Hepatic stellate cell (primary cell): ENCODE measurements around the gene COL5A1.

Experiments used
- DNase-seq: peaks from one replicate; pipeline ENCODE4 v3.0.0; 2011; ENCODE audit warnings: low spot score

COL5A1 gene

DNA sequence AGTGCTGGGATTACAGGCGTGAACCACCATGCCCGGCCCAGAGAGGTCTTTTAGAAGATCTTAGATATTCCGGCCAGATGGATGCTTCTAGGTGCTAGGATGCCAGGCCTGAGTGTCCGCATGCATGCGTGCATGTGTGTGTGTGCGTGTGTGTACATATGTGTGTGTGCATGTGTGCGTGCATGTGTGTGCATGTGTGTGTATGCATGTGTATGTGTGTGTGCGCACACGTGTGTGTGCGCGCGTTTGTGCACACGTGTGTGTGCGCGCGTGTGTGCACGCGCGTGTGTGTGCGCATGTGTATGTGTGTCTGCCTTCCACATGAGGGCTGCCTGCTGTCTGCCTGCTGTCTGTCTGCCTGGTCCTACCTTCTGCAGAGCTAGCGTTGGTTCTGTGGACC is 151.0 kb downstream of the COL5A1 start:
- DNase-seq: no peak

DNA sequence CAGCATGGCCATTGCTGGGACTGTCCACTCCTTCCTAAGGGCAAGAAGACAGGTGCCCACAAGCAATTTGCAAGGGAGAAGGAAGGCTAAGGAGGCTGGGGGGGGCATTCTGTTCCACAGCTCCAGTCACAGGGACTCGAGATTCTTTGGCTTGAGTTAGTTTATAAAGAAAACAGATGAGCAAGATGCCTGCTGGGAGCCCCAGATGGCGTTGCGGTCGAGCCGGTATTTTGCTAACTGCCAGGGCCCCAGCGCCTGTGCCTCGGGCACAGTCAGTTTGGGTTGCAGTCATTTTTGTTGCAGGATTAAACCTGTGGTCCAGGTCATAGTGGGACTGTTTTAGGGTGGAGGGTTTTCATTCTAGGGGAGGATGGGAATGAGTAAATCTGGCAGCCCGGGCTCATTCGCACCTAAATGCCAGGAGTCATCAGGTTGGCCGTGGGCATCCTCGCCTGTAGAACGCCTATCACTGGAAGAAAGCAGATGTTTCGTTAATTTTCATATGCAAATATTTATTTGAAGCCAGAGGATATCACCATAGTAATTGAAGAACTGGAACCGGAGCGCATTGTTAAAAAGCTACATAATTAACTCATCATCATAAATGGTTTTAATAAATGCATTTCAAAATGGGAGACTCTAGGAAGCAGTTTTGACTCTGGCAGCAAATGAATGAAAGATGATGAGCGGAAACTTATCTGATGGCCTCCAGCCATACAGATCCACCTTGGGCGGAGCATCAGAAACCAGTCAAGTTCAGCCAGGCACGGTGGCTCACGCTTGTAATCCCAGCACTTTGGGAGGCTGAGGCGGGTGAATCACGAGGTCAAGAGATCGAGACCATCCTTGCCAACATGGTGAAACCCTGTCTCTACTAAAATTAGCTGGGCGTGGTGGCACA is 151.9 kb downstream of the COL5A1 start:
- no peak for DNase-seq

DNA sequence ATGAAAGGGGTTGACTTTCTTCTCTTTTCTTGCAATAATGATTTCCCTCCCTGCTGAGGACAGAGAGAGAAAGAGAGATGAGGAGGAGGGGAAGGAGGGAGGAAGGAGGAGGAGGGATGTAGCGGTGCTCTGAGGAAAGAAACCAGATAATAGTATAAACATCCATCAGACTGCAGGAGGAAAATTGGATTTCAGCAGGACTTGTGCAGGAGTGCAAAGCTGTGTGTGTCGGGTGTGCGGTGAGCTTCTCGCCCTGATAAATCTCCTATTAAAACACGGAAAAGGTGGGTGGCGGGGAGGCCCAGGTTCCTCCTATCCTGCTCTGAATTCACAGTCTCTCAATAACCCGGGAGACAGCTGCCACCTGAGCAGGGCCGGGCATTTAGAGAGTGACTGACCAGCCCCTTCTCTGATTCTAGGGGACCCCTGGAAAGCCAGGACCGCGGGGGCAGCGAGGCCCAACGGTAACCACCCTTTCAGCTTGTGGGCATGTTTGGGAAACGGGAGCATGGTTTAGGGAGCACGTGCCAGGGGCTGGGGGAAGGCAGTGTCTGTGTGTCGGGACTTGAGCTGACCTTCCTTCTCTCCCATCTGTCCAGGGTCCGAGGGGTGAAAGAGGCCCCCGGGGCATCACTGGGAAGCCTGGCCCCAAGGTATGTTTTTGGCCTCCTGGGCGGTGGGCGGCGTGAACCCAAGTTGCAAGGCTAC is 153.2 kb downstream of the COL5A1 start:
- no peak for DNase-seq

DNA sequence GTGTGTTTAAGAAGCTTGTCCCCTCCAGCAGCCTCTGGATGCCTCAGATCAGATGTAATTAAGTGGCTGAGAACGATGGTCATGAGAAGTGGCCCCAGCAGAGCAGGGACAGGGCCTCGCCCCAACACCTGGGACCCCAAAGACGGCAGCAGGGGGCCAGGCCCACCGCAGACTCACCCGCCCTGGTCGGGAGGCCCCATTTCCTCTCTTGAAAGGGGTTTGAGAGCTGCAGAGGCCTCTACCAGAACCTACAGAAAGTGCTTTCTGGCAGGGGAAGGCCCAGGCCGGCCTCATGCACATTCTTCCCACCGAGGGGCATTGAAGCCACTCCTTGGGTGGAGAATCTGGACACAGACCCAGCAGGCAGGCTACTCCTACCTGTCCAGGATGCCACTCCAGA is 153.8 kb downstream of the COL5A1 start:
- DNase-seq: no peak

DNA sequence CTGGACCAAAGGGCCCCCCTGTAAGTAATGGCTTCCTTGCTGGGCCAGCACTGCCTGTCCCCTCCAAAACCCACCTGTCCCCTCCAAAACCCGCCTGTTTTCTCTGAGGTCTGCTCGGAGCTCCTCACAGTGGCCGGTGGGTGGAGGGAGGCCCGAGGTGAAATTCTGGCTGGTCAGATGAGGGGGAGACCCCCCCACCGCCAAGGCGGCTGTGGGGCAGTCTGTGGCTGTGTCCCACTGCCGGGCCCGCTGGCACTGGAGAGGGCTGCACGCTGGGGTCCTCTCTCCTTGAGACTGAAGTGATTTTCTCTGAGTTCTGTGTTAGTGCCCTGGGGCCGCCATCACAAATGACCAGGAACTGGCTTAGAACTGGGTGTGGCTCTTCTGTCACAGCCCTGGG is 155.3 kb downstream of the COL5A1 start:
- no peak for DNase-seq

DNA sequence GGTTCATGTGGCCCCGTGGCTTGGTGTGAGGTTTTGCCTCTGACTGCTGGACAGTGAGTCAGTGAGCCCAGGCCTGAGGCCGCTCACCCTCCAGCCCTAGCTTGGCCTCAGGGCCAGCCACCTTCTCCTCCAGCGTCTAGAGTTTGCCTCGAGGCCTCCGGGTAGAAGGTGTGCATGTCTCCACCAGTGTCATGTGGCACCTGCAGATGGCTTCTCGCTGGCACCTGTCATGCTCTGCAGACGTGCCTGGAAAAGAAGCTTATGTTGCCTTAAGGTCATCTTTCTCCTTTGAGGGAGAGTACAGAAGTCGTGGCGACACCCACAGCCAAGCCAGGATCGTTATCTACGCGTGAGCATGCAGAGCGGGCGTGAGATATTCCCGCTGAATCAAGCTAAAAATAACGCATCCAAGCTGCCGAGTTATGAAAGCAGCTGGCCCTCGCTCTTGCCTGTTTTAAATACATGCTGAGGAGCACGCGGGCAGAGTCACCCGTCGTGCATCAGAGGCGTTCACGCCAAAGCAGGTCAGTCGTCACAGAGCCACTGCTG is 159.3 kb downstream of the COL5A1 start:
- no peak for DNase-seq

DNA sequence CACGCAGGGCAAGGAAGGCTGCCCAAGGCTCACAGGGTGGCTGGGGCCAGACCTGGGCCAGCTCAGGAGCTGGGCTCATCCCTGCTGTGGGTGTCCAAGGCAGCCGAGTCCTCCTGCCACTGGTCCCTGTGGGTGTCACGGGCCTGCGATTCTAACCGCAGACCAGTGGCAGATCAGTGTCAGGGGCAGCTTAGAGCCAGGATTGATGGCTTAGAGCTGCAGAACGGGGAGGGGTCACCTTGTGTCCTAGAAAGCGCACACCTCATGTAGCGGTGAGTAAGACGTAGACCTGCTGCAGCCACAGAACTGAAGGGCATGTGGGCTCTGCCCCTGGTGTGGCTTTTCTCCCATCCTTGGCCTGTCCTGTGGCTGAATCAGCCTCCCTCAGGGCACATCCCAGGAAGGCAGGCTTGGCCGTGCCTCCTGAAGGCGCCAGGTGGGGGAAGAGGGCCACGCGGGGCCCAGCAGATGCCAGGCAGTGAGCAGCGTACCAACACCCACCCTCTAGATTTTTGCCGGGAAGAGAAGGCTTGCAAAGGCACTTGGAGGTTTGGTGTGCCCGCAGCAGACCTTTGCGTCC is 160.7 kb downstream of the COL5A1 start:
- no peak for DNase-seq

DNA sequence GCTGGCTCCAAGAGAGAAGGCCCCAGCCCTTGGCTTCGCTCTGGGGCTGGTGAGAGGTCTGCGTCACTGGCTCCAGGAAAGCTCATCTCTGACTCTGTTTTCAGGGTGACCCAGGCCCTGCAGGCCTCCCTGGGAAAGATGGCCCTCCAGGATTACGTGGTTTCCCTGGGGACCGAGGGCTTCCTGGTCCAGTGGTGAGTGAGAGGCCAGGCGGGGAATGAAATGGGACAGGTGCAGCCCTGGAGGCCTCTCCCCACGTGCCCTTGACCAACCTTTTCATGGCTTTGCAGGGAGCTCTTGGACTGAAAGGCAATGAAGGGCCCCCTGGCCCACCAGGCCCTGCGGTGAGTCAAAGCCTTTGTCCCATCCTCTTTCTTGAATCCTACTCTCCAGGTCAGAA is 163.3 kb downstream of the COL5A1 start:
- no peak for DNase-seq

DNA sequence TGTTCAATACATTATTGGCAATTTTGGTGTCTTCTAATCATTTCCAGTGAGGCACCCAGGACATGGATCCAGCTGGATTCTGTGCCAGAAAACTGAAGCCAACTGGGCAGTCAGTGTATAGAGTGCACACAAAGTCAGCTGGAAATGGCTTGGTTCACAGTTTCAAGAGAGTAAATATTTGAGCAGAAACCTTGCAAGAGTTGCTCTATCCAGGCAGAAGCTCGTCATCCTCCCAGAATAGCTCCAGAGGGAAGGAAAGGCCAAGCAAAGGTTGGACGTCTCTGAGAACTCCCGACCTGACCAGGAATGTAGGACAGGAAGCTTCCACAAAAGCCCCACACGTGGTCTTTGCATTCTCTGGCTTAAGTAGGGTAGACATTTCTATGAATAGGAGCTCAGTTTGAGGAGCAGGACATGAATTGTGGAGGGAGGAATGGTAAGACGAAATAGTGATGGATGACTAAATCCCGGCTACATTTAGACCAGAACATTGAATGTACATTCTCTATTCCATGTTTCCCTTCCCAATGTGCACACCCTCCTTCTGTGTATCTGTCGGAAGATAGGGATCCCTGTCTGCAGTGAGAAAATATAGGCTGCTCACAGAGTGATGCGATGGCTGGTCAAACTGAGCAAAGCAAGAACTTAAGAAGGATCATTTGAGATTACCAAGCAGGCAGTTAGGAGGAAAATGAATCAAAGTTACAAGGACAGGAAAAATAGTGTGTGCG is 166.3 kb downstream of the COL5A1 start:
- peak; percentile 89 for DNase-seq

DNA sequence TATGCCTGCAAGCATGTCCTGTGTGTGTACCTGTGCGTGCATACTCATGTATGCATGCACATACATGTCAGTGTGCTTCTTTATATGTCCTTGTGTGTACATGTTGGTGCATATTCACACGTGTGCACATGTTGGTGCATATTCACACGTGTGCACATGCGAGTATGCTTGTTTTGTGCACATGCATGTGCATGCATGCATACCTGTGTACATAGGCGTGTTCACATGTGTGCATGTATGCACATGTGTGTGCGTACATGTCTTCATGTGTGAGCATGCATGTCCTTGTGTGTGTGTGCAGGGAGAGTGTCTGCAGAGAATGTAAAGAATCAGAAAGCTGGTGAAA is 166.8 kb downstream of the COL5A1 start:
- no peak for DNase-seq

DNA sequence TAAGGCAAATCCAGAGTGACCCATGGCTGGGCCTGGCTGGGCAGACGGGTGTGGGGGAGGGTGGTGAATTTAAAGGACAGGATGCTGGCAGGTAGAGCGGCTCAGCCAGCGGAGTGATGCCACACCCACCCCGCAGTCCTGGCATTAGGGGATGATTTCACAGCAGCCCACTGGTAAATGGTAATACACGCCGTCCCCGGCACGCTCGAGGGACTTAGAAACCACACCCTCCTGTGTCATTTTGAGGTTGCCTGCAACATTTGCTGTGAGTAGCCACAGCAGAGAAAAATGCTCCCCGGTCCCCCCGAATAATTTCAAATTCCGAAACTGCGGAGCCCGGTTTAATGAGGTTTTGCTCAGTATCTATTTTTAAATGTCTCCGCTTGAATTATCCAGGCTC is 167.7 kb downstream of the COL5A1 start:
- DNase-seq: no peak

DNA sequence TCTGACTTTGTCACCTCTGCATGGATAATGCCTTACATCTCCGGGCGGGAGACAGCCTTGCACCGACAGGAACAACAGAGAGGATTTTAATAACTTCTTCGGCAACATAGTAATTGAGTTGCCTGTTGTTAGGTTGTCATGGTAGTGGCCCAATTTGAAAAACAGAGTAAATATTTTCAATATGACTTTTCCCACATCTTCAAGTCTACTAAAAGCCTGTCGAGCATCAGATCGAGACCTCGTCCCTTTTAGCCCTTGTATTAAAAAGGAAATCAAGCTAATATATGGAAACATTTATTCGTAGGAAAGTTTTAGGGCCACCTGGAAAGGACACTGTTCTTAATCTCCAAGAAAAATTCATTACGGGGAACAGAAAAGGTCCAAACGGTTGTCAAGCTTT is 168.2 kb downstream of the COL5A1 start:
- no peak for DNase-seq

DNA sequence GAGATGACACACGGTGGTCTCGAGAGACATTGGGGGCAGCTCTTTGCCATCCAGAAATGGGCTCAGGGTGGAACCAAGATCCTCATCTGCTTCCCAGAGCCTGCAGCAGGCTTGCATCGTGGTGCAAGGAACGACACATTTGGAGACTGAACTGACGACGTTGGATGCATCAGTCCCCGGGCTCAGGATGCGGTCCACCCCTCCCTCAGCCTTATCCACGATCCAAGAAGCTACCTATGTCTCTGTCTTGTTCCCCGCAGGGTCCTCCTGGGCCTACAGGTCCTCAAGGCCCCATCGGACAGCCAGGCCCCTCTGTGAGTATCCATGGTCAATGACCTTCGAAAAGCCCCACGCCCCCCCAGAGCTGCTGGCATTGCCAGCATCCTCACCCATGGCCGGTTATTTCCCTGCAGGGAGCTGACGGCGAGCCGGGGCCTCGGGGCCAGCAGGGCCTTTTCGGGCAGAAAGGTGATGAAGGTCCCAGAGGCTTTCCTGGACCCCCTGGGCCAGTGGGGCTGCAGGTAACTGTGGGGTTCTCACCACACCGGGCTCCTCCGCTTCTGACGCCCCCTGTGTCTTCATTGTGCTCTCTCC is 169.6 kb downstream of the COL5A1 start:
- DNase-seq: no peak

DNA sequence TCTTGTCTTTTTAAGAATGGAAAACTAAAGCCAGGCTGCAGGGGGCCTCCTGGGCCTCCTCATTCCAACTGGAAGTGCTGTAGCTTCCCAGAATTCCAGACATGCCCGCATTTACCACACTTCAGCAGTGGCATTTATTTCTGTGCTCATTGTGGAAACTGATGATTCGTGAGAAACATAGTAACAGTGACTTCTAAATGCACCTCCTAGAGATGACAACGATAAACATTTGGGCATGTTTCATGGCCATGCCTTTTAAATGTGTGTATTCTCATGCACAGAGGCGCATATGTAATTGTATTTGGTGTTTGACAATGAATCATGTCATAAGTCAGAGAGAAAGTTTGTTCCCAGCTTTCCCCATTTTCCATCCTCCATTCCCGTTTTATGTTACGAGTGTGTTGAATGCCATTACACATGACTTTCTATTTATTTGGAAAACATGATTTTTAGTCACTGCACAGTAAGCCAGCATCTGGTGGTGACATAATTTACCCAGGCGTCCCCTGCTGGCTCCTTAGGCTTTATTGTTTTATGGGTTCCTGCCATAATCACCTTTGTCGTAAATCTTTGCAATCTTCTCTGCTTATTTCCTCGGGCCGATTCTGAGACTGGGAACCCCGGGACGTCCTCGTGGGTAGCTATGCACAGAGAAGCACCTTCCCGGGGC is 170.2 kb downstream of the COL5A1 start:
- peak; percentile 91 for DNase-seq

DNA sequence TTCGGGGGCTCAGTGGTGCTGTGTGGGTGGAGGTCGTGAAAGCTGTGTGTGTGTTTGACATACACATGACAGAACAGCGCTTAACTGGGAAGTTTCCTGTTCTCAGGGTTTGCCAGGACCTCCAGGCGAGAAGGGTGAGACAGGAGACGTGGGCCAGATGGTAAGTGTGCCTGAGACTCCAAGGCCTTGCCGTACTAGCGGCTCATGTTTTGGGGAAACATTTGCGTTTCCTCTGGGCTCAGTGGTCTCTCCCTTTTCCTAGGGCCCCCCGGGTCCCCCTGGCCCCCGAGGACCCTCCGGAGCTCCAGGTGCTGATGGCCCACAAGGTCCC is 170.7 kb downstream of the COL5A1 start:
- no peak for DNase-seq

DNA sequence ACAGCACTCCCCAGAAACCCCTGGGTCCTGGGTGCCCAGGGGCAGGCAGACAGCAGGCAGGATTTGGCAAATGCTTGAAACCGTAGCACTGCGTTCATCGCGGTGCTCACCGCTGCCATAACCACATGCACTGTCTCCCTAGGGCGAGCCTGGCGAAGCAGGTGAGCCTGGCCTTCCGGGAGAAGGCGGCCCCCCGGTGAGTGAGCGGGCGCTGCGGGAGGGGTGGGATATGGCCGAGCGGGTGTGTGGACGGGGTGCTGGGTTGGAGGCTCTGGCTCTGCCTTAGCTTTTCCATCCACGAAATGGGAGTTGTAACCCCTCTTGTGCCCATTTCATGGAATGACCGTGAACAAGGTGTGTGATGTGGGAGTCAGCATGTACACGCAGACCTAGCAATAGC is 172.2 kb downstream of the COL5A1 start:
- DNase-seq: no peak

DNA sequence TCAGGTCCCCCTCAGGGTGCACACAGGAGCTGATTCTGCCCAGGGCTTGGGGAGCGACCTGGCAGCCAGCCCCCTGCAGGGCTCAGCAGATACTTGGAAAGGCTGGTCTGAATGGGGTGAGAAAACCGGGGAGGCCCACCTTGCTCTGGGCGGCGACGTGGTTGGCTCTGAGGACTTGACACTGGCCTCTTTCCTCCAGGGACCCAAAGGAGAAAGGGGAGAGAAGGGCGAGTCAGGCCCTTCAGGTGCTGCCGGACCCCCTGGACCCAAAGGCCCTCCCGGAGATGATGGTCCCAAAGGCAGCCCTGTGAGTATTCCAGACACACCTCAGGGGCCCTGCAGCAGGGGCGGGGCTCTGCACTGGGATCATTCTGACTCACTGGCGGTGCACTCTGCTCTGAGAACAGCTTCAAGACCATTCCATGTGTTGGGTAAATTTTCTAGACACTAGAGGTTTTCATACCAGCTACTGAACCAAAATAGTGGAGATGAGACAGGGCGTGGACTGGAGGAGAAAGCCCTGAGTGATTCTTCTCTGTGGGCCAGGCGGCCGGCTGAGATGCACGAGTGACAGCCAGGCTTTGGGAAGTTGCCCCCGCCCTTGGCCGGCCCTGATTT is 173.1 kb downstream of the COL5A1 start:
- peak; percentile 61 for DNase-seq

DNA sequence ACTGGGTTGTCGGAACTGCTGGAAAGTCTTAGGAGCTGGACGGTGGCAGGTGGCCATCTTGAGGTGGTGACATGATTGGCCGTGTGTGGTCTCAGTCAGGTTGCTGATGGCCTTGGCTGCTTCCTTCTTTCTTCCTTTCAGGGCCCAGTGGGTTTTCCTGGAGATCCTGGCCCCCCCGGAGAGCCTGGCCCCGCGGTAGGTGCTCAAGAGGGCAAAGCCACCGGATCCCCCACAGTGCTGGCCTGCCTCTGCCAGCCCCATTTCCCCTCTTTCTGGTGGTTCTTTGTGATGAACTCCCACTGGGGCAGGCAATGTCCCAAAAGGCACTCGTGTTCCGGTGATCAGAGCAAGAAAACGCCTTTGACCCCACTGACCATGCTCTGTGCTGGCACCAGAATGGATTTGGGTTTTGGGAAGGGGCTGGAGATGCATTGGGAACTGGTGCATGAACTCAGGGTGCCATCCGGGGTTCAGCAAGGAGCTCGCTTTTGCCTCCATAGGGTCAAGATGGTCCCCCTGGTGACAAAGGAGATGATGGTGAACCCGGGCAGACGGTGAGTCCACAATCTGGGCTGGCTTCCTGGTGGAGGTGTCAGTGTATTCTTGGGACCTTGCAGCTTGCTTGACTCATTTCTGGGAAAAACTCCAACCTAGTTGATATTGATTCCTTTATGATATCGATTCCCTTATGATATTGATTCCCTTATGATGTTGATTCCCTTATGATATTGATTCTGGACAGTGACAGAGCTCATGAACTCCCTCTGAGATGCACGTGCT is 174.0 kb downstream of the COL5A1 start:
- DNase-seq: no peak

DNA sequence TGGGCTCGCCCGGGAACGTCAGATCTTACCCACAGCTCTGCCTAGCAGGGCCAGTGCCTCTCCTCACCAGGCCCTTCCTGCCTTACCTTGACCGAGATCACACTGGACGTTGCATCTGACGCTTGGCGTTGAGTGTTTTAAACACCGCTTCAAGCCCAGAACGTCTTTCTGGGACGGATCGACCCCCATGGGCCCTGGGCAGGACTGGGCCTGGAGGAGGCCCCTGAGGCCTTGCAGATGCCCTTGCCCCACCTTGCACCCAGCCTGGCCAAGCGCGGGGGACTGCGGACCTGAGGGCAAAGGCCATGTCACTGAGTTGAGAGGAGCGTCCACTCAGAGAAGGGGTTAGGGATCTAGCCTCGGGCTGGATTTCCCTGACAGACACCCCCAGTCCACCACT is 174.7 kb downstream of the COL5A1 start:
- no peak for DNase-seq

DNA sequence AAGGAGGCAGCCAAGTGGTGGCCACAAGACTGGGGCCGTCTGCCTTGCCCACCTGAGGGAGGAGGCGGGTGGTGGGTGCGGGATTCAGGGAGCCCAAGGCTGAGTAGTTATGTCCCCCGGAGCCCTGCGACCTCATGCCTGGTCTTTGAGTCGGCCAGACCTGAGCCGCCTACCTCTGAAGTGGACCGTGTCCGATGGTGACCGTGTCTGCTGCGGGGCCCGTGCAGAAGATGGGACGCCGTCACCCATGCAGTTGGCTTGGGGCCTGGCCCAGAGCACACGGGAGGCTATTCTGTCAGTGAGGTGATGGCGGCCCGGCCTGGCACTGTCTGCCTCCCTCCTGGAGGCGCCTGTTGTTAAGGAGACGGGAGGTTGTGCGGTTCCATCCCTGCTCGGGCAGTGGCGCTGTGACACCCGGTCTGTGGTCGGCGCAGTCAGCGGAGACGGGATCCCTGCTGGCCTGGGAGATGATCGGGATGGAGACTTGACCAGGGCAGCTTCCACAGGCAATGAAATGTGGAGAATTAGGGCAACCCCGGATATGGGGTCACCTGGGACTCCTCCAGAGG is 176.5 kb downstream of the COL5A1 start:
- no peak for DNase-seq
